Mesenchymal stem cell (in vitro differentiated cells and primary cell): ENCODE measurements around the gene TTC39A.

Experiments
- DNase-seq: peaks from one replicate; pipeline ENCODE4 v3.0.0-alpha.2; 2013
- H2AFZ ChIP-seq: one replicate; pipeline ENCODE4 v1.6.1; 2013; ENCODE audit warnings: low read depth, mild to moderate bottlenecking, control low read depth, inconsistent platforms, low read length, moderate library complexity
- H2AK5ac ChIP-seq: 2 replicates; pipeline ENCODE4 v1.6.1; 2013; ENCODE audit warnings: low read length, moderate library complexity, mild to moderate bottlenecking, inconsistent platforms; ENCODE audit not compliant: severe bottlenecking
- H2BK120ac ChIP-seq: one replicate; pipeline ENCODE4 v1.6.1; 2013; ENCODE audit warnings: low read depth, mild to moderate bottlenecking, inconsistent platforms, low read length, moderate library complexity
- H2BK12ac ChIP-seq, 2 experiments: one replicate each; pipeline ENCODE4 v1.6.1; 2013; ENCODE audit warnings: inconsistent platforms in 2 of 2, low read length in 2 of 2, mild to moderate bottlenecking in 2 of 2, moderate library complexity in 2 of 2, control low read depth in 1 of 2
- H2BK15ac ChIP-seq: one replicate; pipeline ENCODE4 v1.6.1; 2013; ENCODE audit warnings: mild to moderate bottlenecking, low read depth, inconsistent platforms; ENCODE audit not compliant: poor library complexity, severe bottlenecking
- H2BK5ac ChIP-seq: 2 replicates; pipeline ENCODE4 v1.6.1; 2013; ENCODE audit warnings: low read depth, mild to moderate bottlenecking, low read length, control low read depth, inconsistent platforms; ENCODE audit not compliant: poor library complexity, severe bottlenecking
- H3K14ac ChIP-seq, 2 experiments: one replicate each; pipeline ENCODE4 v1.6.1; 2013; ENCODE audit warnings: inconsistent platforms in 2 of 2, low read length in 2 of 2, control low read depth in 1 of 2, mild to moderate bottlenecking in 1 of 2, moderate library complexity in 1 of 2
- H3K18ac ChIP-seq, 2 experiments: one replicate each; pipeline ENCODE4 v1.6.1; 2013; ENCODE audit warnings: inconsistent platforms in 2 of 2, low read length in 2 of 2, control low read depth in 1 of 2, low read depth in 1 of 2, mild to moderate bottlenecking in 1 of 2
- H3K23ac ChIP-seq, 2 experiments: one replicate each; pipeline ENCODE4 v1.6.1; 2013; ENCODE audit warnings: inconsistent platforms in 2 of 2, low read length in 2 of 2, mild to moderate bottlenecking in 2 of 2, moderate library complexity in 2 of 2, control low read depth in 1 of 2
- H3K27ac ChIP-seq: 2 replicates; pipeline ENCODE4 v1.5.1; 2013; ENCODE audit warnings: mild to moderate bottlenecking, moderate library complexity, low read length, control low read depth, inconsistent platforms; ENCODE audit not compliant: poor library complexity, severe bottlenecking
- H3K27me3 ChIP-seq, 2 experiments: 2 replicates each; pipeline versions ENCODE4 v1.6.1 to v1.7.0; 2013; ENCODE audit warnings: low read length in 2 of 2, mild to moderate bottlenecking in 2 of 2, moderate library complexity in 2 of 2, control low read depth in 1 of 2, inconsistent platforms in 1 of 2; ENCODE audit not compliant: control insufficient read depth in 1 of 2, insufficient read depth in 1 of 2
- H3K36me3 ChIP-seq, 2 experiments: 2 replicates each; pipeline versions ENCODE4 v1.6.1 to v1.7.0; 2013; ENCODE audit warnings: low read length in 2 of 2, control low read depth in 1 of 2, inconsistent platforms in 1 of 2, low read depth in 1 of 2, mild to moderate bottlenecking in 1 of 2; ENCODE audit not compliant: insufficient read depth in 2 of 2, control insufficient read depth in 1 of 2
- H3K4ac ChIP-seq, 2 experiments: one replicate each; pipeline ENCODE4 v1.6.1; 2013; ENCODE audit warnings: inconsistent platforms in 2 of 2, low read length in 2 of 2, mild to moderate bottlenecking in 2 of 2, moderate library complexity in 2 of 2, control low read depth in 1 of 2, low read depth in 1 of 2
- H3K4me1 ChIP-seq: 2 replicates; pipeline ENCODE4 v1.6.1; 2013; ENCODE audit warnings: low read depth, low read length, control low read depth; ENCODE audit not compliant: control insufficient read depth, insufficient read depth
- H3K4me2 ChIP-seq: 2 replicates; pipeline ENCODE4 v1.6.1; 2013; ENCODE audit warnings: low read length, mild to moderate bottlenecking, inconsistent platforms; ENCODE audit not compliant: poor library complexity, severe bottlenecking
- H3K4me3 ChIP-seq, 2 experiments: 2 replicates each; pipeline versions ENCODE4 v1.5.1 to v1.7.0; 2013; ENCODE audit warnings: low read length in 2 of 2, mild to moderate bottlenecking in 2 of 2, control low read depth in 1 of 2, low read depth in 1 of 2; ENCODE audit not compliant: insufficient read depth in 1 of 2
- H3K79me1 ChIP-seq: replicated peaks from 2 replicates; pipeline ENCODE4 v1.6.1; 2013; ENCODE audit warnings: mild to moderate bottlenecking, control low read depth, low read length, inconsistent platforms; ENCODE audit not compliant: poor library complexity, severe bottlenecking
- H3K9ac ChIP-seq: 2 replicates; pipeline ENCODE4 v1.7.0; 2013; ENCODE audit warnings: mild to moderate bottlenecking, low read length, moderate library complexity
- H3K9me3 ChIP-seq: 2 replicates; pipeline ENCODE4 v1.7.0; 2013; ENCODE audit warnings: mild to moderate bottlenecking, low read length; ENCODE audit not compliant: control insufficient read depth
- H4K8ac ChIP-seq: one replicate; pipeline ENCODE4 v1.6.1; 2013; ENCODE audit warnings: inconsistent platforms, mild to moderate bottlenecking, low read length, moderate library complexity
- H4K91ac ChIP-seq: one replicate; pipeline ENCODE4 v1.6.1; 2013; ENCODE audit warnings: mild to moderate bottlenecking, low read length, inconsistent platforms
- WGBS: methylation state at CpG from one replicate; pipeline ENCODE4 v1.1.7; 2013; ENCODE audit warnings: mixed read lengths; 5-methylcytosine and 5-hydroxymethylcytosine counted together

The TTC39A gene

DNA sequence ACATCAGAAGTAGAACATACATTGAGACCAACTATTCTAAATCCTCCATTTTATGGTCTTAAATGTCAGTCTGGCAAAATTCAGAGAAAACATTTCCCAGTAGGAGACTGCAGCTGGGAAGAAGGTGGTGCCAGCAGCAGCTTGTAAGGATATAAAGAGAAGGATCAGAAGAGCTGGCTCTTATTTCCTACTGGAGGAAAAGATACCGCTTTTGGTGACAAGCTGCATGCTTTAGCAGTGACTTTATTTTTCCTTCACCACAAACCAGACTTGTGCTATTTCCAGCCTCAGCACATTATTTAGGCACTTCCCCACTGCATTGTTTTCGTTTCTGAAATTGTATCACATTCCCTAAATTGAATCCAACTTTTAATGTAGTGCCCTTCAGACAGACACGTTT is 65.9 kb downstream of the TTC39A start:
- Histone ChIP-seq H4K8ac (no peak overlapping the region), H2BK120ac (no peak overlapping the region), H2BK15ac (no peak overlapping the region), H2AFZ (no peak overlapping the region), H3K9me3 (no peaks in the 10 kb centered on the region), H3K27me3 (no peaks in the 10 kb centered on the region), H3K4me2 (peak overlapping the region; percentile 33), H3K79me1 (peaks cover 4% of the 10 kb centered on the region), H2BK12ac (no peak overlapping the region), H3K4me3 (no peak overlapping the region), H3K36me3 (no peaks in the 10 kb centered on the region), H4K91ac (no peak overlapping the region), H3K27ac (peak overlapping the region; percentile 89), H3K9ac (peak overlapping the region; percentile 59), H3K4ac (no peak overlapping the region), H3K18ac (no peak overlapping the region), H2AK5ac (no peak overlapping the region), H3K23ac (no peak overlapping the region), H3K14ac (no peak overlapping the region), H2BK5ac (no peak overlapping the region), H3K4me1 (peaks cover 19% of the 10 kb centered on the region)
- peak; percentile 95 for DNase-seq
- 3% methylated on average over 3 of the region's 3 CpGs for WGBS

DNA sequence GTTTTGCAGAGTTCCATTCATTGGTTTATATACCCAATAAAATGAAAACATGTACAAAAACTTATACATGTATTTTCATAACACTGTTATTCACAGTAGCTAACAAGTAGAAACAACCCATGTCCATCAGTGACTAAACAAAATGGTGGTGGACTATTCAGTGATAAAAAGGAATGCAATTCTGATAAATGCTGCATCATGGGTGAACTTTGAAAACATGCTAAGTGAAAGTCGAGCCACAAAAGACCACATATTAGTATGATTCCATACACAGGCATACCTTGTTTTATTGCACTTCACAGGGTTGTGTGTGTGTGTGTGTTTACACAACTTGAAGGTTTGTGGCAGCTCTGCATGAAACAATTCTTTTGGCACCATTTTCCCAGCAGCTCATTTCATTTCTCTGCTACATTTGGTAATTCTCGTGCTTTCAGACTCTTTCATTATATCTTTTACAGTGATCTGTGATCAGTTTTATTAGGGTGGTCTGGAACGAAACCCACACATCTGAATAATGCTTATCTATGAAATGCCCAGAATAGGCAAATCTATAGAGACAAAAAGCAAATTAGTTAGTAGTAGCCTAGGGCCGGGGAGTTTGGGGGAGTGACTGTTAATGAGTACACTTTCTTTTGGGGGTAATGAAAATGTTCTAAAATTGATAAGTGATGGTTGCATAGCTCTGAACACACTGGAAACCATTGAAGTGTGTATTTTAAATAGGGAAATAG is 67.0 kb downstream of the TTC39A start:
- 93% methylated on average over 1 of the region's 4 CpGs for WGBS
- peak overlapping the region in 1 of 2 experiments; percentile 23 for H2BK12ac ChIP-seq

DNA sequence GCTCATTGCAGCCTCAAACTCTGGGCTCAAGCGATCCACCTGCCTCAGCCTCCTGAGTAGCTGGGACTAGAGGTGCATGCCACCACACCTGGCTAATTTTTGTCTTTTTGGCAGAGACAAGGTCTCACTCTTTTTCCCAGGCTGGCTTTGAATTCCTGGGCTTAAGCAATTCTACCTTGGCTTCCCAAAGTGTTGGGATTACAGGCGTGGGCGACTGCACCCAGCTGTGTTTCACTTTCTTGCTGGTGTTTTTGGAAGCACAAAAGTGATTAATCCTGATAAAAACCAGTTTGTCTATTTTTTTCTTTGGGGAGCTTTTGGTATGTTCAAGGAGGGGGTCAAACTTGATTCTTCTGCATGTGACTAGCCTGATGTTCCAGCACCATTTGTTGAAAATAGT is 75.0 kb downstream of the TTC39A start:
- Histone ChIP-seq H3K36me3 (peaks cover 0 to 6% of the 10 kb centered on the region in 2 experiments), H2BK120ac (no peak overlapping the region), H3K4me3 (no peak overlapping the region), H2AK5ac (no peak overlapping the region), H3K4me1 (peaks cover 4% of the 10 kb centered on the region), H2AFZ (no peak overlapping the region), H2BK15ac (no peak overlapping the region), H3K4me2 (no peak overlapping the region), H4K8ac (no peak overlapping the region), H4K91ac (no peak overlapping the region), H3K79me1 (peaks cover 9% of the 10 kb centered on the region), H3K9ac (no peak overlapping the region), H3K23ac (no peak overlapping the region), H3K27ac (no peak overlapping the region), H3K18ac (no peak overlapping the region), H3K4ac (no peak overlapping the region), H3K27me3 (no peaks in the 10 kb centered on the region), H3K14ac (no peak overlapping the region), H2BK12ac (no peak overlapping the region), H2BK5ac (peak overlapping the region; percentile 57), H3K9me3 (no peaks in the 10 kb centered on the region)
- 96% methylated on average over 3 of the region's 3 CpGs for WGBS
- no peak for DNase-seq

More for the DNA sequence above, 67.0 kb downstream of the TTC39A start:
- H3K14ac ChIP-seq = no peak overlapping the region
- peak overlapping the region in 1 of 2 experiments; percentile 5 for H3K4ac ChIP-seq
- no peak overlapping the region for H3K4me3 ChIP-seq
- H3K4me2 ChIP-seq = no peak overlapping the region
- no peak overlapping the region for H3K23ac ChIP-seq
- peak overlapping the region; percentile 77 for H3K27ac ChIP-seq
- H4K91ac ChIP-seq = no peak overlapping the region
- no peak for DNase-seq
- no peak overlapping the region for H2BK15ac ChIP-seq
- peaks cover 17% of the 10 kb centered on the region for H3K4me1 ChIP-seq
- peak overlapping the region in 1 of 2 experiments; percentile 54 for H3K18ac ChIP-seq
- no peak overlapping the region for H2AFZ ChIP-seq
- no peak overlapping the region for H3K9ac ChIP-seq
- H2BK120ac ChIP-seq = no peak overlapping the region
- no peaks in the 10 kb centered on the region for H3K9me3 ChIP-seq
- no peaks in the 10 kb centered on the region for H3K79me1 ChIP-seq
- H3K36me3 ChIP-seq = no peaks in the 10 kb centered on the region
- no peak overlapping the region for H2AK5ac ChIP-seq
- H3K27me3 ChIP-seq = no peaks in the 10 kb centered on the region
- H2BK5ac ChIP-seq = no peak overlapping the region
- H4K8ac ChIP-seq = no peak overlapping the region

- no peak overlapping the region for H4K8ac ChIP-seq
- H3K14ac ChIP-seq = no peak overlapping the region
- DNase-seq = no peak
- no peaks in the 10 kb centered on the region for H3K27me3 ChIP-seq
- no peak overlapping the region for H2AK5ac ChIP-seq
- no peak overlapping the region for H3K4ac ChIP-seq
- H2BK15ac ChIP-seq = no peak overlapping the region
- no peak overlapping the region for H3K23ac ChIP-seq
- peaks cover 0 to 6% of the 10 kb centered on the region in 2 experiments for H3K36me3 ChIP-seq
- no peak overlapping the region for H3K9ac ChIP-seq
- H4K91ac ChIP-seq = no peak overlapping the region
- 98% methylated on average over 3 of the region's 5 CpGs for WGBS
- peaks cover 4% of the 10 kb centered on the region for H3K4me1 ChIP-seq
- H3K79me1 ChIP-seq = peaks cover 9% of the 10 kb centered on the region
- H2BK12ac ChIP-seq = no peak overlapping the region
- H2BK5ac ChIP-seq = no peak overlapping the region
- no peak overlapping the region for H2AFZ ChIP-seq
- H3K4me3 ChIP-seq = no peak overlapping the region
- no peaks in the 10 kb centered on the region for H3K9me3 ChIP-seq
- H3K4me2 ChIP-seq = no peak overlapping the region
- no peak overlapping the region for H3K18ac ChIP-seq
- no peak overlapping the region for H2BK120ac ChIP-seq
- H3K27ac ChIP-seq = no peak overlapping the region
Observed at GRCh38 chr1:51253691-51254090, 76.7 kb downstream of the TTC39A start.
